GM18909 (cell line): ENCODE data around the gene ANP32B.
A peak's percentile ranks its signal among the peaks of the same experiment; 100 is the strongest.
"Not testable (repeated sequence)": the region's sequence is repeated elsewhere in the genome, so short reads cannot be mapped to it uniquely, and the experiment has no call there.

Experiments used
- ATAC-seq: cut with Tn5 transposase; IDR thresholded peaks from one replicate; pipeline ENCODE4 v1.9.1; 2021; ENCODE audit warnings: mild to moderate bottlenecking; ENCODE audit not compliant: unreplicated experiment, poor library complexity

The ANP32B gene

GRCh38 chr9:97982683-97983588 is at the start of gene ANP32B:
ANP32B (plus strand) TSS chr9:97983341; CDS start chr9:97983556, 215 bp downstream.
- ATAC-seq = peak; percentile 71

- no peak for ATAC-seq
Measured at GRCh38 chr9:97934321-97935115, 48.6 kb upstream of the ANP32B start.

GRCh38 chr9:97935276-97935675 is 47.9 kb upstream of the ANP32B start:
- no peak for ATAC-seq

GRCh38 chr9:97936998-97937397 is 46.1 kb upstream of the ANP32B start:
- ATAC-seq = no peak

- ATAC-seq = no peak
Measured at GRCh38 chr9:97938081-97938644, 45.0 kb upstream of the ANP32B start, which contains the start of gene HEMGN. HEMGN (minus strand) TSS chr9:97938172; CDS start chr9:97938136, 36 bp downstream.

GRCh38 chr9:97940233-97940632 is 42.9 kb upstream of the ANP32B start:
- ATAC-seq = no peak

GRCh38 chr9:97940741-97941140 is 42.4 kb upstream of the ANP32B start:
- no peak for ATAC-seq

- no peak for ATAC-seq
Measured at GRCh38 chr9:97941323-97941722, 41.8 kb upstream of the ANP32B start.

- ATAC-seq = no peak
Measured at GRCh38 chr9:97943308-97943855, 39.8 kb upstream of the ANP32B start.

GRCh38 chr9:97944612-97945011 is 38.5 kb upstream of the ANP32B start:
- ATAC-seq = no peak

GRCh38 chr9:97945470-97945869 is 37.7 kb upstream of the ANP32B start:
- not testable (repeated sequence) for ATAC-seq

- not testable (repeated sequence) for ATAC-seq
Measured at GRCh38 chr9:97947094-97947493, 36.0 kb upstream of the ANP32B start.

- ATAC-seq = not testable (repeated sequence)
Measured at GRCh38 chr9:97950873-97951272, 32.3 kb upstream of the ANP32B start.

- ATAC-seq = no peak
Measured at GRCh38 chr9:97954550-97954989, 28.6 kb upstream of the ANP32B start.

- no peak for ATAC-seq
Measured at GRCh38 chr9:97956331-97956730, 26.8 kb upstream of the ANP32B start.

- ATAC-seq = no peak
Measured at GRCh38 chr9:97958812-97959511, 24.2 kb upstream of the ANP32B start.

- no peak for ATAC-seq
Measured at GRCh38 chr9:97959585-97959984, 23.6 kb upstream of the ANP32B start.

- ATAC-seq = not testable (repeated sequence)
Measured at GRCh38 chr9:97960678-97961328, 22.3 kb upstream of the ANP32B start.

GRCh38 chr9:97961361-97961760 is 21.8 kb upstream of the ANP32B start:
- no peak for ATAC-seq
